GM21737 (cell line): ENCODE results near the gene DNAH10.

ENCODE experiments used
- ATAC-seq: cut with Tn5 transposase; IDR thresholded peaks from one replicate; pipeline ENCODE4 v1.9.1; 2021; ENCODE audit warnings: mild to moderate bottlenecking, moderate library complexity; ENCODE audit not compliant: unreplicated experiment

The DNAH10 gene

DNA sequence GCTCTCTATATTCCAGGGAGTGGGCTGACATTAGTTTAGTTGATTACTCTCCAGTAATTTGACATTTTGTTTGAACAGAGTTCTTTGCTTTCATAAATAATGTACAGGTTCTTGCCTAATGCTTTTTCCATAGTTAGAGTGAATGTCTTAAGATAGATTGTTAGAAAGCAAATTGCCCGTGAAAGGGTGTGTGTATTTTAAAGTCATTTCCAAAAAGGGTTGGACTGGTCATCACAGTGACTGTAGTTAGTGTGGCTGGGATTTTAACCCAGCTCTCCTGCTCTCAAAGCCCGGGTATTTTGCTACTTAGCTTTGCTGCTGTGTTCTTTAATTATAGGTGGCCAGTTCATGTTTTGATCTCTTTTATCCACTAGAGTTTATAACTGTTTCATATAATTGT is 74.2 kb downstream of the DNAH10 start:
- ATAC-seq, result no peak

GRCh38 chr12:123839826-123840225 is 77.7 kb downstream of the DNAH10 start:
- ATAC-seq, result no peak

GRCh38 chr12:123840765-123841425 is 78.8 kb downstream of the DNAH10 start:
- no peak for ATAC-seq

DNA sequence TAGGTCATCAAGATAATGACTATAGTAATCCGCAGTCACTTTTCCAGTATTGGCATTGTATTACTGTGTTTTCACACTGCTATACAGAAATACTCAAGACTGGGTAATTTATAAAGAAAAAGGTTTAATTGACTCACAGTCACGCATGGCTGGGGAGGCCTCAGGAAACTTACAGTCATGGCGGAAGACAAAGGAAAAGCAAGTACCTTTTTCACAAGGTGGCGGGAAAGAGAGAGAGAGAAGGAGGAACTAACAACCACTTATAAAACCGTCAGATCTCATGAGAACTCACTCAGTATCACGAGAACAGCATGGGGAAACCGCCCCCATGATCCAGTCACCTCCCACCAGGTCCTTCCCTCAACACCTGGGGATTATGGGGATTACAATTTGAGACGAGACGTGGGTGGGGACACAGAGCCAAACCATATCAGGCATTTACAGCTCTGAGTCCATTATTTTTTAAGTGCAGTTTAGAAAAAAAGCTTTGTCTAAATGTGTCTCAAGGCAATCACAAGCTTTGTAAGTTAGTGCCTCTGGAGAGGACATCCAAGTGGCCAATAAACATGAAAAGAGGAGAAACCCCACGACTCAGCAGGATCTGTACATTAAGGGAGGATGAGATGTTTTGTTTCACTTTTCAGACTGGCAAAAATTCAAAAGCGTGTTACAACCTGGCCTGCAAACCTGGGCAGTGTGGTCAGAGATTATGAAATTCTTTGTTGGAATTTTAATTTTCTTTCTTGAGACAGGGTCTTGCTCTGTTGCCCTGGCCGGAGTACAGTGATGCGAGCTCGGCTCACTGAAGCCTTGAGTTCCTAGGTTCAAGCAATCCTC is 82.0 kb downstream of the DNAH10 start:
- ATAC-seq, result no peak

DNA sequence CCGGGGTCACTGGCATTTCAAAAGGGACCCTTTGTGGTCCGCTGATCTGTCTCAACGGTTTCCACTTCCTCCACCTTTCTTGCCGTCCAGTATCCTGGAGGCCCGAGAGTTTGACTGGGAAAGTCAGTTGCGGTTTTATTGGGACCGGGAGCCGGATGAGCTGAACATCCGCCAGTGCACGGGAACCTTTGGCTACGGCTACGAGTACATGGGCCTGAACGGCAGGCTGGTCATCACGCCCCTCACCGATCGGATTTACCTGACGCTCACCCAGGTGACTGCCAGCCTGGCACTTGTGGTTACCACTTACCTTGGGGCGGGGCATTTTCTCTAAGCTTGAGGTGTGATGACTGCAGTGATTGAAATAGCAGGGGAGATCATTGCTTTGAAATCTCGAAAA is 83.8 kb downstream of the DNAH10 start:
- ATAC-seq, result no peak

GRCh38 chr12:123846340-123846739 is 84.2 kb downstream of the DNAH10 start:
- ATAC-seq, result no peak

DNA sequence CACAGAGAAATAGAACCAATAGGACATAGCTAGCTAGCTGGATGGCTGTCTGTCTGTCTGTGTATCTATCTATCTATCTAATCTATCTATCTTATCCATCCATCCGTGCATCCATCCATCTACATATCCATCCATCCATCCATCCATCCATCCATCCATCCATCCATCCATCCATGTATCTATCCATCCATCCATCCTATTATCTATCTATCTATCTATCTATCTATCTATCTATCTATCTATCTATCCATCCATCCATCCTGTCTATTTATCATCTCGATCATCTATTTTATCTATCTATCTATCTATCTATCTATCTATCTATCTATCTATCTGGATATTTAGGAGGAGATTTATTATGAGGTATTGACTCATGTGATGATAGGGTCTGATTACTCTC is 84.9 kb downstream of the DNAH10 start:
- no peak for ATAC-seq

GRCh38 chr12:123847876-123848275 is 85.8 kb downstream of the DNAH10 start:
- ATAC-seq, result no peak

- no peak for ATAC-seq
Measured at GRCh38 chr12:123849517-123849916, 87.4 kb downstream of the DNAH10 start.

DNA sequence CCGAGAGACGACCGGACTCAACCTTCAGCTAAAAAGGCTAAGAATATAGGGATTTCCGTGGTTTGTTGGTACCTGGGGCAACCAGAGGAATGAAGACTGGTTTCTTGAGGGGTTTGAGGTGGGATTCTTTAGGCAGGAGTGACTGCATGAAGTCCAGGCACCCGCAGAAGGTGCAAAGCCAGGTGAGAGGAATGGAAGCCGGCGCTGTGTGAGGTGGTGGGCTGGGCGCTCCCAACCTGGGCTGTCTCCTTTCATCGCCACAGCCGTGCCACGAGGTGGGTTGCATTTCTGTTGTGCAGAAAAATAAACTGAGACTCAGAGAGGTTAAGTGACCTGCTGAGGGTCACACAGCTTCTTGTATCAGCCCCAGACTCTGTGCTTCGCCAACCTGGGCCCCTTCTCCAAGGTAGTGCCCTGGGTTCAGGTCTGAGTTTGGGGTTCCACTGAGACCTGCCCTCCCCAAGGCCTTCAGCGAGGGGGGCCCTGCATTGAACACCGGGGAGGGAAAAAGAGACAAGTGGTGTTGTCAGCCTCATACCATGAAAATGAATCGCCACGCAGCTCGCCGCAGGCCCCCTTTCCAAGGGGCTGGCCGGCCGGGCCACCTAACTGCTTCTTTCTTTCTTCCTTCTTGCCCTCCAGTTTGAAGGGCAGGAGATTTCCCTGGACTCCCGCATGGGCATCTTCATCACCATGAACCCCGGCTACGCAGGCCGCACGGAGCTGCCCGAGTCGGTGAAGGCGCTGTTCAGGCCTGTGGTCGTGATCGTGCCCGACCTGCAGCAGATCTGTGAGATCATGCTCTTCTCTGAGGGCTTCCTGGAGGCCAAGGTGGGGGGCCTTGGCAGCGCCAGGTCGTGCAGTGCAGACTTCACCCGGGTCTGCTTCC is 88.4 kb downstream of the DNAH10 start:
- ATAC-seq, result no peak

DNA sequence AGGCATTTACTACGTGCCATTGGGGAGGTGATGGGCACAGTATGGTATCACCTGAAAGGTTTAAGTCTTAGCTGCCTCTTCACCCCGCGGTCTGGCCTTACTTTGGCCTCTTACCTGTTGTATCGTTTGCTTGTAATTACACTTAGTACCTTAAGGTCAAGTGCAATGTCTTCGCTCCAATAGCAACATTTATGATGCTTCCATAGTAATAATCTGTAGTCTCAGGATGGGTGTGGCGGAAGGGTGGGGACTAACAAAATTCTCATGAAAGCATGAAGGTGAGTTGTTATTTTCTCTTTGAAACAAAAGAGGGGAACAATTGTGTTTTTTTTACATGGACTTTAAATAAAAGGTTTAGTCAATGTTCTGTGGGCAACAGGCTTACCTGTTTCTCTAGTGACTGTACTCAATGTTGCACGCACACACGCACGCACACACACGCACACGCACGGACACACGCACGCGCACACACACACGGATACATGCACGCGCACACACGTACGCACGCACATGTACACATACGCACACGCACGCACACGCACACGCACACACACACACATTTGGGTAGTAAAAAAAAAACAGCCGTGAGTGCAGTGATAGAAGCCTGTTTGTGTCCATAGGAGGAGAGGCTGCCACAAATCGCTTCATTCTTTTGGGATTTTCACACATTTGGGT is 91.4 kb downstream of the DNAH10 start:
- no peak for ATAC-seq

- ATAC-seq, result no peak
Measured at GRCh38 chr12:123854232-123854631, 92.1 kb downstream of the DNAH10 start.

GRCh38 chr12:123854918-123855317 is 92.8 kb downstream of the DNAH10 start:
- ATAC-seq, result no peak

GRCh38 chr12:123856681-123857080 is 94.6 kb downstream of the DNAH10 start:
- no peak for ATAC-seq

DNA sequence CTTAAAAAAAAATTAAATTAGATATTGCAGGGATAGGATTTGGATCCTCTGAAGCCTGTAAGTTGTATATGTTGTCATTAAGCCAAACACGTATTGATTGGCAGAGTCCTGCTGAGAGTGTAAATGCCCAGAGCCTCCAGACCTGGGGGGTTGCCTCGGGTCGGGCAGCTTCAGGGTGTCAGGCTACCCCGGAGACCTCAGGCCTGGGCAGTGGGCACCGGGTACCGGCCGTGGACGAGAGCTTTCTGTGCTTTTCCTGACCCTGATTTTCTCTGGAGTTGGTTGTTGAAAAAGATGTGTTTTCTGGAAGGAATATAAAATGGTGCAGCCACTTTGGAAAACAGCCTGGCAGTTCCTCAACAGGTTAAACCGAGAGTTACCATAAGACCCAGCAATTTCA is 96.1 kb downstream of the DNAH10 start:
- no peak for ATAC-seq

DNA sequence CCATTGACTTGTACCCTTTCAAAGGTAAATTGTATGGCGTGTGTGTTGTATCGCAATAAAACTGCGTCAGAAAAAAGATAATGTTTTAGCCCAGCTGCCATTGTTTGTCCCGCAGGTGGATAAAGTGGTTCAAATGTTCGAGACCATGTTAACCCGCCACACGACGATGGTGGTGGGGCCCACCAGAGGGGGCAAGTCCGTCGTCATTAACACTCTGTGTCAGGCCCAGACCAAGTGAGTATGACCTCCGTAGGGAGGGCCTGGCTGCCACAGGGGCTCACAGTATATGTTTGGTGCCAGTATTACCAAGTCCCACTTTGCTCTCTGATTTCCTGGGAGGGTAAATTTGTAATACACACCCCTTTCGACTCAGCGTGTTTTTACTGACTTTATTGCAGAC is 96.9 kb downstream of the DNAH10 start:
- ATAC-seq, result no peak

DNA sequence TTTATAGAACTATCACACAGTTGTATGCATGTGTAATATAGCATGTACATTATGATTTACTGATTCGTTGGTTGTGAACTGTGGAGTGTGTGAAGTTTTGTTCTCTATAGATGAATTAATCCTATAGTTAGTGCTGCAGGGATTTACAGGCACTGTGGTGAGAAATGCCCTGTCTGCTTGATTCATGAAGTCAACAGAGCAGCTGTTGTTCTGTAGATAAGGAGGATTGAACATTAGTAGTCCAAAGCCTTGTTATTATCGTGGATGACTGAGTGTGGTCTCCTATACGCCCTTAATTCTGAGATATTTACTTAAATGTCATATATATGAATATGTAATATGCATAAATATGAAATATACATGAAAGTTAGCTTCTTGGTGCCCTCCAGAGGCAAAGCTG is 98.3 kb downstream of the DNAH10 start:
- ATAC-seq, result no peak

DNA sequence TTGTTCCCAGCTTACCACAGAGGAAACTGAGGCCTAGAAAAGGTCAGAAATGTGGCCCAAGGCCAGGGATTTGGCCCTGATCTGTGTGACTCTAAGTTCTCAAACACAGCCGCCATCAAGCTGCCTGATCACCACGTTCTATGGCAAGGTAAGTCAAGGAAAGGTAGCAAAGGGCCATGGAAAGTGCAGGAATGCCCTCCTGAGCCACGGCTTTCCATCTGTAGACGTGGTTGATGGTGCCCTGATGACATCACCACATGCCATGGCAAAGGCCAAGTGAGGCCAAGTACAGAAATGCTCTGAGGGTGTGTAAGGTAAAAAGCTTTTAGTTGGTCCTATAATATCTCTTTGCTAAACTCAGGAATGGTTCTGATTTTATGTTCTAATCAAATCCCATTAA is 99.3 kb downstream of the DNAH10 start:
- ATAC-seq, result no peak

GRCh38 chr12:123867141-123867540 is 105.0 kb downstream of the DNAH10 start:
- ATAC-seq, result no peak

DNA sequence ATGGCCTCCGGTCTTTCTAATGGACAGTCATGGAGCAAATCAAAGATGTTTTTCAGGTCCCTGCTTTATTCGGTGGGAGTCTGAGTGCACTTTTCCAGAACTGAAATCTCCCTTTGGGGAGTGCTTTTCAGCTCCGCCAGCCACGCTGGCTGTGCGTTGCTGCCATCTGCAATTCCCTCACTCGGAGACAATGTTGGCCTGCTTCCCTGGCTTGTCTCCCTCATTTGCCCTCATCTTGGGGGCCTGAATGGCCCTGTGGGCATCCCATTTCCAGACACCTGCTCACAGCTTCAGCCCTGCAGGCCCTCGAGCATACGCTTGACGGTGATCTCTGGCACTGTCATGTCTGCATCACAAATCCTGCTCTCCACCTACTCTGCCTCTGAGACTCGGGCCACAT is 106.7 kb downstream of the DNAH10 start:
- no peak for ATAC-seq

- ATAC-seq, result no peak
Measured at GRCh38 chr12:123873793-123874192, 111.7 kb downstream of the DNAH10 start.
